H1 (cell line): ENCODE data around the gene ABHD16A. TPM values are rescaled to one million over a fixed set of nuclear protein-coding genes. Genes with fewer than 3 reads are reported as not detected.

ENCODE experiments used
- CTCF ChIA-PET: fragments of 300-600 bp; sonication (Branson Sonifier 250); formaldehyde crosslinking; loops from one replicate; lab custom pipeline; 2021; ENCODE audit not compliant: partially characterized antibody; lab: Charles Lee
- POLR2A ChIA-PET: fragments of 300-600 bp; sonication (Branson Sonifier 250); formaldehyde crosslinking; loops from one replicate; lab custom pipeline; 2021; ENCODE audit warnings: inconsistent platforms; ENCODE audit not compliant: partially characterized antibody; lab: Charles Lee
- DNase-seq, 2 experiments: peaks; one replicate each; pipeline versions ENCODE4 v3.0.0 to v3.0.0-alpha.2; 2010 to 2022; ENCODE audit warnings: low spot score in 2 of 2, low read depth in 1 of 2, mixed read lengths in 1 of 2
- FAIRE-seq: peaks from 2 replicates; lab custom pipeline; 2011; peaks lifted over from hg19 to GRCh38; lab: Jason Lieb, UNC
- H2AFZ ChIP-seq: 2 replicates; pipeline ENCODE4 v1.8.1; 2012; ENCODE audit warnings: low read length, inconsistent platforms
- H2AK5ac ChIP-seq: 2 replicates; pipeline ENCODE4 v1.6.1; 2013; ENCODE audit warnings: low read depth, low read length
- H2BK120ac ChIP-seq: replicated peaks from 2 replicates; pipeline ENCODE3; 2013; ENCODE audit warnings: low read depth, low read length, inconsistent platforms
- H2BK12ac ChIP-seq: 2 replicates; pipeline ENCODE4 v1.6.1; 2013; ENCODE audit warnings: low read depth, low read length
- H2BK15ac ChIP-seq: 2 replicates; pipeline ENCODE4 v1.6.1; 2013; ENCODE audit warnings: low read length
- H2BK20ac ChIP-seq: 2 replicates; pipeline ENCODE4 v1.6.1; 2013; ENCODE audit warnings: low read length
- H2BK5ac ChIP-seq: 2 replicates; pipeline ENCODE4 v1.6.1; 2013; ENCODE audit warnings: low read depth, low read length
- H3K14ac ChIP-seq: 2 replicates; pipeline ENCODE4 v1.6.1; 2013; ENCODE audit warnings: inconsistent platforms; ENCODE audit not compliant: insufficient read length
- H3K18ac ChIP-seq: 2 replicates; pipeline ENCODE4 v1.6.1; 2013; ENCODE audit warnings: low read length; ENCODE audit errors: extremely low read depth
- H3K23ac ChIP-seq: 2 replicates; pipeline ENCODE4 v1.6.1; 2013; ENCODE audit warnings: inconsistent platforms; ENCODE audit not compliant: insufficient read length
- H3K23me2 ChIP-seq: 2 replicates; pipeline ENCODE4 v1.6.1; 2013; ENCODE audit warnings: low read depth, low read length
- H3K27ac ChIP-seq: 2 replicates; pipeline ENCODE4 v1.6.1; 2011; ENCODE audit warnings: low read depth, low read length, inconsistent platforms
- H3K27me3 ChIP-seq, 4 experiments: replicated peaks in 1 of 4; 1 replicate in 1 of 4; 2 replicates in 3 of 4; pipeline versions ENCODE4 v1.6.1 to v1.8.1; 2011 to 2013; ENCODE audit warnings: low read length in 3 of 4, mild to moderate bottlenecking in 3 of 4, inconsistent platforms in 2 of 4, mixed read lengths in 2 of 4, moderate library complexity in 1 of 4; ENCODE audit not compliant: control insufficient read depth in 3 of 4, insufficient read depth in 3 of 4; ENCODE audit errors: extremely low read depth in 1 of 4
- H3K36me3 ChIP-seq, 4 experiments: 2 replicates each; pipeline versions ENCODE4 v1.6.1 to v1.8.1; 2011 to 2013; ENCODE audit warnings: mild to moderate bottlenecking in 4 of 4, low read length in 3 of 4, moderate library complexity in 2 of 4, control low read depth in 1 of 4, inconsistent platforms in 1 of 4; ENCODE audit not compliant: insufficient read depth in 4 of 4, control insufficient read depth in 2 of 4
- H3K4ac ChIP-seq: replicated peaks from 2 replicates; pipeline ENCODE3; 2013; ENCODE audit warnings: low read length, low read depth, mixed read lengths, inconsistent platforms; ENCODE audit not compliant: insufficient read length
- H3K4me1 ChIP-seq, 4 experiments: replicated peaks in 1 of 4; 1 replicate in 1 of 4; 2 replicates in 3 of 4; pipeline versions ENCODE4 v1.6.1 to v1.8.1; 2011 to 2013; ENCODE audit warnings: low read length in 3 of 4, inconsistent platforms in 2 of 4, mixed read lengths in 1 of 4; ENCODE audit not compliant: insufficient read depth in 4 of 4, control insufficient read depth in 3 of 4
- H3K4me2 ChIP-seq, 2 experiments: 2 replicates each; pipeline versions ENCODE4 v1.6.1 to v1.8.1; 2011 to 2013; ENCODE audit warnings: low read depth in 2 of 2, low read length in 2 of 2, control low read depth in 1 of 2, inconsistent platforms in 1 of 2, mild to moderate bottlenecking in 1 of 2; ENCODE audit not compliant: insufficient read depth in 1 of 2
- H3K4me3 ChIP-seq, 4 experiments: fragments of 200-600, 300-600 bp in 1 of 4; sonication (generic), shearing (Covaris generic), sonication (Bioruptor Twin) in 1 of 4; 2 replicates each; pipeline versions ENCODE4 v1.5.1 to v1.8.1; 2011 to 2016; ENCODE audit warnings: low read length in 4 of 4, low read depth in 3 of 4, control low read depth in 2 of 4, inconsistent platforms in 2 of 4, mild to moderate bottlenecking in 2 of 4, mixed read lengths in 1 of 4, moderate library complexity in 1 of 4; ENCODE audit not compliant: insufficient read depth in 2 of 4; ENCODE audit errors: extremely low read depth in 1 of 4
- H3K56ac ChIP-seq: replicated peaks from 2 replicates; pipeline ENCODE3; 2013; ENCODE audit warnings: low read depth, mild to moderate bottlenecking, mixed read lengths, low read length, inconsistent platforms; ENCODE audit not compliant: insufficient read length
- H3K79me1 ChIP-seq: 2 replicates; pipeline ENCODE4 v1.6.1; 2013; ENCODE audit warnings: low read depth, low read length, control low read depth
- H3K79me2 ChIP-seq, 2 experiments: 2 replicates each; pipeline versions ENCODE4 v1.6.1 to v1.8.1; 2012 to 2013; ENCODE audit warnings: low read length in 2 of 2, mild to moderate bottlenecking in 2 of 2, inconsistent platforms in 1 of 2; ENCODE audit not compliant: insufficient read depth in 2 of 2, control insufficient read depth in 1 of 2
- H3K9ac ChIP-seq, 4 experiments: replicated peaks in 1 of 4; 1 replicate in 1 of 4; 2 replicates in 3 of 4; pipeline versions ENCODE4 v1.6.1 to v1.8.1; 2011 to 2013; ENCODE audit warnings: low read depth in 3 of 4, low read length in 3 of 4, control low read depth in 2 of 4, mild to moderate bottlenecking in 2 of 4, moderate library complexity in 2 of 4, inconsistent platforms in 1 of 4; ENCODE audit errors: extremely low read depth in 1 of 4
- H3K9me3 ChIP-seq, 2 experiments: 2 replicates each; pipeline versions ENCODE4 v1.6.1 to v1.8.1; 2012 to 2013; ENCODE audit warnings: mild to moderate bottlenecking in 2 of 2, moderate library complexity in 2 of 2, control low read depth in 1 of 2, inconsistent platforms in 1 of 2, low read depth in 1 of 2, low read length in 1 of 2, mixed read lengths in 1 of 2; ENCODE audit not compliant: insufficient read depth in 2 of 2
- H4K20me1 ChIP-seq, 2 experiments: replicated peaks in 1 of 2; 2 replicates each; pipeline versions ENCODE3 to v1.8.1; 2011 to 2013; ENCODE audit warnings: inconsistent platforms in 2 of 2, low read length in 2 of 2, mild to moderate bottlenecking in 1 of 2; ENCODE audit not compliant: insufficient read depth in 2 of 2, control insufficient read depth in 1 of 2
- H4K5ac ChIP-seq: 2 replicates; pipeline ENCODE4 v1.6.1; 2013; ENCODE audit warnings: low read length, low read depth, mixed read lengths, inconsistent platforms; ENCODE audit not compliant: insufficient read length
- H4K8ac ChIP-seq: 2 replicates; pipeline ENCODE4 v1.8.0; 2013; ENCODE audit warnings: mild to moderate bottlenecking, moderate library complexity, low read length, inconsistent platforms; ENCODE audit not compliant: insufficient read depth; ENCODE audit errors: extremely low read depth
- H4K91ac ChIP-seq: replicated peaks from 2 replicates; pipeline ENCODE3; 2013; ENCODE audit warnings: low read length, mixed read lengths, inconsistent platforms; ENCODE audit not compliant: insufficient read length
- ATF3 ChIP-seq: IDR thresholded peaks from 2 replicates; pipeline ENCODE4 v1.6.1; 2011; ENCODE audit warnings: low read depth, mild to moderate bottlenecking, low read length; ENCODE audit not compliant: insufficient read depth
- E2F6 ChIP-seq: IDR thresholded peaks from 2 replicates; pipeline ENCODE4 v1.6.1; 2012; ENCODE audit warnings: inconsistent platforms
- EP300 ChIP-seq, 2 experiments: IDR thresholded peaks; 1 replicate in 1 of 2; 2 replicates in 1 of 2; pipeline ENCODE4 v1.6.1; 2011 to 2012; ENCODE audit warnings: low read depth in 2 of 2, low read length in 2 of 2, mild to moderate bottlenecking in 2 of 2, borderline replicate concordance in 1 of 2, inconsistent platforms in 1 of 2, moderate library complexity in 1 of 2
- JUND ChIP-seq: IDR thresholded peaks from 2 replicates; pipeline ENCODE4 v1.6.1; 2011; ENCODE audit warnings: mild to moderate bottlenecking, improper control_type of control experiment, low read length
- KDM5A ChIP-seq: fragments of 200-600 bp; IDR thresholded peaks from 2 replicates; pipeline ENCODE4 v1.7.1; 2012; ENCODE audit warnings: mild to moderate bottlenecking, low read length, inconsistent platforms, mixed read lengths
- NRF1 ChIP-seq: IDR thresholded peaks from 2 replicates; pipeline ENCODE4 v1.6.1; 2011; ENCODE audit warnings: mild to moderate bottlenecking, low read depth, low read length, improper control_type of control experiment
- SRF ChIP-seq: IDR thresholded peaks from 2 replicates; pipeline ENCODE4 v1.6.1; 2011; ENCODE audit warnings: mild to moderate bottlenecking, low read depth, low read length, moderate library complexity
- WGBS, 2 experiments: shearing (Covaris generic) in 1 of 2; methylation state at CpG; one replicate each; pipeline versions ENCODE4 v1.1.6 to v1.1.7; 2013 to 2015; ENCODE audit warnings: low lambda C conversion rate in 2 of 2, mixed read lengths in 2 of 2, inconsistent platforms in 1 of 2, low coverage in 1 of 2, missing lambda C conversion rate in 1 of 2; ENCODE audit not compliant: insufficient replicate concordance in 2 of 2, insufficient coverage in 1 of 2, insufficient read length in 1 of 2; ENCODE audit errors: extremely low coverage in 1 of 2, missing lambda C conversion rate in 1 of 2; 5-methylcytosine and 5-hydroxymethylcytosine counted together
- polyA plus RNA-seq, 7 experiments: library from polyadenylated mRNA; depleted of rRNA in 3 of 7; stranded (reverse) in 5 of 7; unstranded in 2 of 7; fragments of >200 nt in 5 of 7; fragments of 200-250 nt in 2 of 7; gene quantifications; 1 replicate in 5 of 7; 2 replicates in 1 of 7; 4 replicates in 1 of 7; pipeline versions ENCODE4 v1.2.1 to v1.2.3, GENCODE V29; 2011 to 2013; ENCODE audit warnings: missing spikeins in 2 of 7, mixed read lengths in 2 of 7
- total RNA-seq: library from RNA; stranded (reverse); fragmentation: NEBNext Ultra II Directional; extraction: Animal tissue kit (Norgen Biotek cat#: 25700); gene quantifications from 2 replicates; pipeline ENCODE4 v1.2.1, GENCODE V29; 2021

Gene ABHD16A
- total and polyA plus RNA-seq, 2 of the 8 experiments (the other 6 are each of a cell fraction or from before 2014, with no cell fraction given) = 32.9 to 40.2 TPM

- no peak overlapping the region for H2AFZ ChIP-seq
- no peaks in the 10 kb centered on the region for H3K36me3 ChIP-seq
- no peaks in the 10 kb centered on the region for H4K20me1 ChIP-seq
- TF ChIP-seq SRF = no peak
- no peak for TF ChIP-seq EP300 (IDR thresholded peaks at IDR 0.05; ENCODE audit: borderline replicate concordance in 1 of 2, low read depth in 2 of 2, low read length in 2 of 2)
- TF ChIP-seq KDM5A = no peak
- TF ChIP-seq E2F6 = no peak
- TF ChIP-seq JUND = no peak
- TF ChIP-seq NRF1 = no peak
- TF ChIP-seq ATF3 = no peak
- no peaks in the 10 kb centered on the region for H3K79me1 ChIP-seq
- no peak overlapping the region for H2AK5ac ChIP-seq
- no peak overlapping the region for H3K56ac ChIP-seq
- H3K23ac ChIP-seq = no peak overlapping the region
- H2BK20ac ChIP-seq = no peak overlapping the region
- peaks cover 0 to 4% (median 0%) of the 10 kb centered on the region in 4 experiments; a peak in 1 of 7 replicates for H3K4me1 ChIP-seq
- no peak overlapping the region for H2BK120ac ChIP-seq
- H3K9ac ChIP-seq = no peak overlapping the region
- no peak overlapping the region for H4K5ac ChIP-seq
- no peak overlapping the region for H3K4me2 ChIP-seq
- POLR2A ChIA-PET = no interaction called here
- no peak overlapping the region for H3K4me3 ChIP-seq
- no peak overlapping the region for H3K4ac ChIP-seq
- no peaks in the 10 kb centered on the region for H3K9me3 ChIP-seq
- DNase-seq (no peak), FAIRE-seq (no peak)
- H4K8ac ChIP-seq = no peak overlapping the region
- peaks cover 5% of the 10 kb centered on the region; the same call in 1 of the 2 replicates for H3K23me2 ChIP-seq
- H3K79me2 ChIP-seq = no peaks in the 10 kb centered on the region
- H2BK5ac ChIP-seq = no peak overlapping the region
- no peak overlapping the region for H3K18ac ChIP-seq
- no peak overlapping the region for H3K27ac ChIP-seq
- no peak overlapping the region for H4K91ac ChIP-seq
- 93% methylated on average over 3 of the region's 3 CpGs; no CpG with 5 or more reads in 1 of the 2 experiments for WGBS, 2 experiments
- H2BK15ac ChIP-seq = no peak overlapping the region
- no peak overlapping the region for H3K14ac ChIP-seq
- H3K27me3 ChIP-seq = no peaks in the 10 kb centered on the region; a peak in 1 of 7 replicates
- H2BK12ac ChIP-seq = no peak overlapping the region
- CTCF ChIA-PET = interaction anchor here (1.0 to 1.4 kb wide), 2 partner anchors 9 to 14 kb away, joined by 3 read pairs; no protein-coding TSS in a partner anchor
Observed at GRCh38 chr6:31708224-31708623, 5.1 kb upstream of the ABHD16A start.
